Ascending aorta (tissue), 2 donors: ENCODE measurements around the gene KIRREL3. TPM values are rescaled to one million over a fixed set of nuclear protein-coding genes. Genes with fewer than 3 reads are reported as not detected.

Experiments
- DNase-seq, 2 donors: peaks; one replicate each; pipeline ENCODE4 v3.0.0-alpha.2; 2019; ENCODE audit warnings: low spot score in 2 of 2
- H3K27ac ChIP-seq, 2 donors: fragments of 200-600 bp; sonication (generic); one replicate each; pipeline ENCODE4 v1.5.1; 2016 to 2017; ENCODE audit warnings: mild to moderate bottlenecking in 1 of 2
- H3K27me3 ChIP-seq: fragments of 200-600 bp; sonication (generic); one replicate; pipeline ENCODE4 v1.5.1; 2017
- H3K36me3 ChIP-seq, 2 donors: fragments of 200-600 bp; sonication (generic); one replicate each; pipeline ENCODE4 v1.5.1; 2016
- H3K4me1 ChIP-seq, 2 donors: fragments of 200-600 bp; sonication (generic); one replicate each; pipeline ENCODE4 v1.5.1; 2016 to 2017; ENCODE audit warnings: mild to moderate bottlenecking in 1 of 2
- H3K4me3 ChIP-seq, 2 donors: fragments of 200-600 bp; sonication (generic); one replicate each; pipeline ENCODE4 v1.5.1; 2016 to 2017; ENCODE audit warnings: mild to moderate bottlenecking in 1 of 2
- H3K9me3 ChIP-seq, 2 donors: fragments of 200-600 bp; sonication (generic); one replicate each; pipeline ENCODE4 v1.5.1; 2016
- CTCF ChIP-seq, 3 experiments: fragments of 200-600 bp in 2 of 3; fragments of 450-650 bp in 1 of 3; sonication (generic) in 2 of 3; IDR thresholded peaks; one replicate each; pipeline ENCODE4 v1.5.1; 2016 to 2019; ENCODE audit warnings: antibody characterized with exemption in 3 of 3, mild to moderate bottlenecking in 1 of 3, moderate library complexity in 1 of 3
- intact Hi-C: fragments of 100-400 bp; cut with DNase I; formaldehyde crosslinking; loops from one replicate; pipeline ENCODE4 v1.15.1; 2023
- total RNA-seq: library from RNA; depleted of rRNA; stranded (reverse); fragments of >200 nt; gene quantifications from one replicate; pipeline ENCODE4 v1.1.0, GENCODE V29; 2016

KIRREL3 gene
- total RNA-seq, 1 donor from 2014 or later = not detected

DNA sequence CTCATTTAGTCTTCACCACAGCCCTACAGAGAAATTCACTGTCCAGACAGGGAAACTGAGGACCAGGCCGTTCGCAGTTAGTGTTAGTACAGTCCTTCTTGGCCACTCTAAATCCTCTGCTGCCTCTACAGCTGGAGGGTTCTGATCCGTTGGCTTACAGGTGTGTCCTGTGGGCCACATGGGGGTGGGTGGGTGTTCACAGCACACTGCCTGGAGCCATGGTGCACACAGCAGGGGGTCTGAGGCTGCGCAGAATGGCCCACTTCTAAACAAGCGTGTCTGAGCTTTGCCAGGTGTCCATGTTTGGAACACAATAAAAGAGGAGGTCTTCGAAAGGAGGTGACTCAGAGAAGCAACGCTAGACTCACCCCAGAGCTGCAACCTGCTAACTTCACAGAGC is 396.1 kb downstream of the KIRREL3 start:
- no peak for TF ChIP-seq CTCF (IDR thresholded peaks at IDR 0.05)
- Histone ChIP-seq H3K36me3 (no peaks in the 10 kb centered on the region), H3K4me1 (no peaks in the 10 kb centered on the region), H3K27ac (no peak overlapping the region), H3K4me3 (no peak overlapping the region), H3K9me3 (no peaks in the 10 kb centered on the region), H3K27me3 (no peaks in the 10 kb centered on the region)
- intact Hi-C loops = no loop called here
- DNase-seq = no peak

DNA sequence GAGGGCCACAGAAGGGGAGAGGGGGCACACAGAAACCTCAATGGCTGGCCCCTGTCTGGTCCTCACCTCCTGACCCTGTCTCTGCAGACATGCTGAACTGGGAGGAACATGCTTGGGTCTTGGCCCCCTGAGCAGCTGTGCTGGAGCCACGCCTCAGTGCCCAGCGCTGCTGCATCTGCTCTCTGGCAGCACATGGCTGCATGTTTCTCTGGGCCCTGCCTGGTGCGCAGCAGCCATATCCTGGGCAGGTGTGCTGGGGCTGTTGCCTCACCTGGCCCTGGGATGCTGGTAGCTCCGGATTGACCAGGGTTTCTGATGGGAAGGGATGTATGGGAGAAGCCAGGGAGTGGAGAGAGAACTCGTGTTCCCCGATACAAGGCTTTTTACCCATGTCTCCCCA is 397.1 kb downstream of the KIRREL3 start:
- no peak for DNase-seq
- intact Hi-C loops = no loop called here

GRCh38 chr11:126602993-126603392 is 397.6 kb downstream of the KIRREL3 start:
- H3K36me3 ChIP-seq = no peaks in the 10 kb centered on the region
- H3K27me3 ChIP-seq = no peaks in the 10 kb centered on the region
- intact Hi-C loops = no loop called here
- H3K27ac ChIP-seq = no peak overlapping the region
- no peaks in the 10 kb centered on the region for H3K4me1 ChIP-seq
- no peak for TF ChIP-seq CTCF (IDR thresholded peaks at IDR 0.05)
- no peak overlapping the region for H3K4me3 ChIP-seq
- DNase-seq = no peak
- no peaks in the 10 kb centered on the region for H3K9me3 ChIP-seq

More for the DNA sequence above, 397.1 kb downstream of the KIRREL3 start:
- Histone ChIP-seq H3K27ac (no peak overlapping the region), H3K4me3 (no peak overlapping the region), H3K27me3 (no peaks in the 10 kb centered on the region), H3K9me3 (no peaks in the 10 kb centered on the region), H3K36me3 (no peaks in the 10 kb centered on the region), H3K4me1 (no peaks in the 10 kb centered on the region)
- TF ChIP-seq CTCF (IDR thresholded peaks at IDR 0.05) = no peak

GRCh38 chr11:126602349-126602940 is 398.1 kb downstream of the KIRREL3 start:
- no peaks in the 10 kb centered on the region for H3K27me3 ChIP-seq
- H3K9me3 ChIP-seq = no peaks in the 10 kb centered on the region
- no peak overlapping the region for H3K27ac ChIP-seq
- no peaks in the 10 kb centered on the region for H3K36me3 ChIP-seq
- DNase-seq = no peak
- TF ChIP-seq CTCF (IDR thresholded peaks at IDR 0.05) = no peak
- intact Hi-C loops = no loop called here
- no peak overlapping the region for H3K4me3 ChIP-seq
- H3K4me1 ChIP-seq = no peaks in the 10 kb centered on the region

GRCh38 chr11:126601550-126602215 is 398.9 kb downstream of the KIRREL3 start:
- DNase-seq = no peak
- Histone ChIP-seq H3K36me3 (no peaks in the 10 kb centered on the region), H3K9me3 (no peaks in the 10 kb centered on the region), H3K4me3 (no peak overlapping the region), H3K27me3 (no peaks in the 10 kb centered on the region), H3K27ac (no peak overlapping the region), H3K4me1 (no peaks in the 10 kb centered on the region)
- TF ChIP-seq CTCF (IDR thresholded peaks at IDR 0.05) = no peak
- intact Hi-C loops = no loop called here
